ENCODE data around the gene SEZ6L.

Gene SEZ6L

DNA sequence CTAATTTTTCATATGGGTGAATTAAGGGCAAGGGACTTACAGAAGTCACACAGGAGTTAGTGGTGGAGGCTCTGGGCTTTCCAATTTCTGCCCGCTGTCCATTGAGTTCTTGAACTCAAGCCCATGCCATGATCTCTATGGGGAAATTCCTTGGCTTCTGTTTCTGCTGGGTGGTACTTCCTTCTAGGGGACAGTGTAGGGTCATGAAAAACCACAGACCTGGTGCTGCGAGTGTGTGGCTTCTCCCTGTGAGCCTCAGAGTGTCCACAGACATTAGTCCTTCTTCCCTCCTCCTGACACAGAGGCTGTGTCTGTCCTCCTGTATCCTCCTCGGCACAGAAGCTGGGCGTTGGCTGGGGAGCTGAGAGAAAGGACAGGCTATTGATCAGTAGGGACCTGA lies 6.3 kb upstream of the SEZ6L start:
- H3K4me3 ChIP-seq (ENCODE audit: insufficient read length, low read depth), result no peak overlapping the region
- TF ChIP-seq YY1 (IDR thresholded peaks at IDR 0.05; ENCODE audit: insufficient read depth, insufficient read length) (no peak), ZNF274 (IDR thresholded peaks at IDR 0.05; ENCODE audit: low read depth, low read length) (no peak), SUZ12 (IDR thresholded peaks at IDR 0.05; ENCODE audit: extremely low read depth, insufficient read depth, insufficient read length) (no peak)

DNA sequence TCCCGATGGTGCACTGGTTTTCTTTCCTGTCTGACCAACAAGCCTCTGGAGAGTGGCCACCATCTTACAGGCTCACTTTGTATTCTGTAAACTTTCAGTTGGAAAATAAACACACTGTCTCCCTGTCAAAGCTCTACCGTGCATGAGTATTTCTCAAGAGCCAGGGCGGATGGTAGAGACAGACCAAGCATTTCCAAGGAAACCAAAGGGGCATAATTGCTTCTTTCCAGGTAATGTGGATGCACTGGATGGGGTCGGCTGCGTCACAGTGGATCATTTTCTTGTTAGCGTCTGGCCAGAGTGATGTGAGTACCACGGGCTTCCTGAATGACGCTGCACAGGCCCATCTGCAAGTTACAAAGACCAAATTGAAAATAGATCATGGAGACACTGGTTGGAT lies 5.1 kb upstream of the SEZ6L start:
- Histone ChIP-seq H3K9me3 (ENCODE audit: insufficient read depth, low read length) (no peaks in the 10 kb centered on the region), H3K9ac (ENCODE audit: insufficient read length, low read depth) (no peak overlapping the region), H3K27me3 (ENCODE audit: insufficient read depth, insufficient read length) (peaks cover 21% of the 10 kb centered on the region), H3K4me3 (ENCODE audit: insufficient read length, low read depth) (no peak overlapping the region), H3K36me3 (ENCODE audit: insufficient read depth, insufficient read length, low read length) (no peaks in the 10 kb centered on the region), H3K4me1 (ENCODE audit: insufficient read depth, insufficient read length) (no peaks in the 10 kb centered on the region)
- DNase-seq (ENCODE audit: low read depth, low spot score), result no peak
- no peak for TF ChIP-seq ZNF274 (IDR thresholded peaks at IDR 0.05; ENCODE audit: low read depth, low read length)
- no peak for TF ChIP-seq SUZ12 (IDR thresholded peaks at IDR 0.05; ENCODE audit: extremely low read depth, insufficient read depth, insufficient read length)
- no peak for TF ChIP-seq YY1 (IDR thresholded peaks at IDR 0.05; ENCODE audit: insufficient read depth, insufficient read length)

More for the DNA sequence above, 6.3 kb upstream of the SEZ6L start:
- H3K4me1 ChIP-seq (ENCODE audit: insufficient read depth, insufficient read length), result no peaks in the 10 kb centered on the region
- peaks cover 13% of the 10 kb centered on the region for H3K27me3 ChIP-seq (ENCODE audit: insufficient read depth, insufficient read length)
- H3K9ac ChIP-seq (ENCODE audit: insufficient read length, low read depth), result no peak overlapping the region
- H3K36me3 ChIP-seq (ENCODE audit: insufficient read depth, insufficient read length, low read length), result no peaks in the 10 kb centered on the region
- H3K9me3 ChIP-seq (ENCODE audit: insufficient read depth, low read length), result peaks cover 6% of the 10 kb centered on the region; the same call in 1 of the 2 replicates
- no peak for DNase-seq (ENCODE audit: low read depth, low spot score)

DNA sequence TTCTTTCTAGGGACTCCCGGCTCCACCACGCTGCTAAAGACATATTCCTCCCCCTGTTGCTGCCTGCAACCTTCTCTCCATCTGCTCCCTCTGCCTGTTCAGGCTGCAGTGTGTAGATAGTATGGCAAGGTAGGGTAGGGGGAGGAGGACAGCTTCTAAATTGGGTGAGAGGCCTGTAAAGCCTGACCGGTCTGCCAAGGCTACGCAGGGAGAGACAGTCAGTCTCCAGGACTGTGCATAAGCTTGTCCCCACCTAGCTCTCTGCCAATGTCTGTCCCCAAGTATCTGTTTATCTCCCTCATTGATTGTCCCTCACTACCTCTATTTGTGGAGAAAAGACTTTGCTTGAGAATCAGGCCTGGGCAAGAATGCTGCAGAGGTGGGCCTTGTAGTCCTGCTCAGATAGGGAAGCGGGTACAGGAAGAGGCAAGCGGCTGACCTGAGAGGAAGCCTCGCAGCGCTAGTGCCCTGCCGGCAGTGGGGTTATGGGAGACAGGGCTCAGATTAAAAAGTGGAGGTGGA lies 871 bp upstream of the SEZ6L start:
- no peaks in the 10 kb centered on the region for H3K36me3 ChIP-seq (ENCODE audit: insufficient read depth, insufficient read length, low read length)
- no peaks in the 10 kb centered on the region for H3K4me1 ChIP-seq (ENCODE audit: insufficient read depth, insufficient read length)
- no peak for TF ChIP-seq YY1 (IDR thresholded peaks at IDR 0.05; ENCODE audit: insufficient read depth, insufficient read length)
- TF ChIP-seq SUZ12 (IDR thresholded peaks at IDR 0.05; ENCODE audit: extremely low read depth, insufficient read depth, insufficient read length), result no peak
- TF ChIP-seq ZNF274 (IDR thresholded peaks at IDR 0.05; ENCODE audit: low read depth, low read length), result no peak
- H3K9ac ChIP-seq (ENCODE audit: insufficient read length, low read depth), result no peak overlapping the region
- peak overlapping the region; percentile 49 for H3K4me3 ChIP-seq (ENCODE audit: insufficient read length, low read depth)
- H3K27me3 ChIP-seq (ENCODE audit: insufficient read depth, insufficient read length), result peaks cover 33% of the 10 kb centered on the region
- H3K9me3 ChIP-seq (ENCODE audit: insufficient read depth, low read length), result no peaks in the 10 kb centered on the region
- no peak for DNase-seq (ENCODE audit: low read depth, low spot score)

- Histone ChIP-seq H3K4me3 (ENCODE audit: insufficient read length, low read depth) (peak overlapping the region; percentile 49), H3K36me3 (ENCODE audit: insufficient read depth, insufficient read length, low read length) (no peaks in the 10 kb centered on the region), H3K9ac (ENCODE audit: insufficient read length, low read depth) (peak overlapping the region; percentile 64), H3K27me3 (ENCODE audit: insufficient read depth, insufficient read length) (peaks cover 33% of the 10 kb centered on the region), H3K9me3 (ENCODE audit: insufficient read depth, low read length) (no peaks in the 10 kb centered on the region), H3K4me1 (ENCODE audit: insufficient read depth, insufficient read length) (no peaks in the 10 kb centered on the region)
- TF ChIP-seq SUZ12 (IDR thresholded peaks at IDR 0.05; ENCODE audit: extremely low read depth, insufficient read depth, insufficient read length) (no peak), YY1 (IDR thresholded peaks at IDR 0.05; ENCODE audit: insufficient read depth, insufficient read length) (no peak), ZNF274 (IDR thresholded peaks at IDR 0.05; ENCODE audit: low read depth, low read length) (no peak)
- no peak for DNase-seq (ENCODE audit: low read depth, low spot score)
These were observed 335 bp upstream of the SEZ6L start for GRCh38 chr22:26168939-26169314.

DNA sequence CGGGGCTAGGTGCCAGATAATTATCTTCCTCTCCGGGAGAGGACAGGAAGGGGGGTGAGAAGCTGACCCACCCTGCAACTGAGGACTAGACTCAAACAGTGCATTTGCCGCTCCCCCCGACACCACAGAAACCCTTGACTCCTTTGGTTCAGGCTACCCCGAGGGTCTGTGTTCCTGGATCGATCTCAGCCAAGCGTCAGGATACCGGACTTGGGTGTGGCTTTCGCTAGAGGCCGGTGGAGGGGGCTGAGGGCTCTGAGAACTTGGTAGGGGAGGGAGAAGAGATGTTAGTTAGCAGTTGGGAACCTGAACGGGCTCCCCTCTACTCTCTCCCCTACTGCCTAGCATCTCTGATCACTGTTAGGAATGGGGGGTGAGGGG lies 840 bp downstream of the SEZ6L start:
- H3K9ac ChIP-seq (ENCODE audit: insufficient read length, low read depth), result peak overlapping the region; percentile 64
- H3K9me3 ChIP-seq (ENCODE audit: insufficient read depth, low read length), result no peaks in the 10 kb centered on the region
- no peak for DNase-seq (ENCODE audit: low read depth, low spot score)
- no peaks in the 10 kb centered on the region for H3K36me3 ChIP-seq (ENCODE audit: insufficient read depth, insufficient read length, low read length)
- no peak for TF ChIP-seq YY1 (IDR thresholded peaks at IDR 0.05; ENCODE audit: insufficient read depth, insufficient read length)
- TF ChIP-seq ZNF274 (IDR thresholded peaks at IDR 0.05; ENCODE audit: low read depth, low read length), result no peak
- no peak for TF ChIP-seq SUZ12 (IDR thresholded peaks at IDR 0.05; ENCODE audit: extremely low read depth, insufficient read depth, insufficient read length)
- H3K4me3 ChIP-seq (ENCODE audit: insufficient read length, low read depth), result peak overlapping the region; percentile 49
- no peaks in the 10 kb centered on the region for H3K4me1 ChIP-seq (ENCODE audit: insufficient read depth, insufficient read length)
- H3K27me3 ChIP-seq (ENCODE audit: insufficient read depth, insufficient read length), result peaks cover 33% of the 10 kb centered on the region

GRCh38 chr22:26170795-26171580 lies 1.7 kb downstream of the SEZ6L start:
- peak overlapping the region; percentile 1 for H3K4me3 ChIP-seq (ENCODE audit: insufficient read length, low read depth)
- no peak overlapping the region for H3K9ac ChIP-seq (ENCODE audit: insufficient read length, low read depth)
- no peak for TF ChIP-seq ZNF274 (IDR thresholded peaks at IDR 0.05; ENCODE audit: low read depth, low read length)
- TF ChIP-seq YY1 (IDR thresholded peaks at IDR 0.05; ENCODE audit: insufficient read depth, insufficient read length), result no peak
- no peak for TF ChIP-seq SUZ12 (IDR thresholded peaks at IDR 0.05; ENCODE audit: extremely low read depth, insufficient read depth, insufficient read length)
- no peaks in the 10 kb centered on the region for H3K36me3 ChIP-seq (ENCODE audit: insufficient read depth, insufficient read length, low read length)
- H3K4me1 ChIP-seq (ENCODE audit: insufficient read depth, insufficient read length), result no peaks in the 10 kb centered on the region
- no peak for DNase-seq (ENCODE audit: low read depth, low spot score)
- H3K27me3 ChIP-seq (ENCODE audit: insufficient read depth, insufficient read length), result peaks cover 33% of the 10 kb centered on the region
- no peaks in the 10 kb centered on the region for H3K9me3 ChIP-seq (ENCODE audit: insufficient read depth, low read length)

GRCh38 chr22:26172389-26172990 lies 3.2 kb downstream of the SEZ6L start:
- H3K27me3 ChIP-seq (ENCODE audit: insufficient read depth, insufficient read length), result peaks cover 29% of the 10 kb centered on the region
- H3K4me3 ChIP-seq (ENCODE audit: insufficient read length, low read depth), result no peak overlapping the region
- H3K36me3 ChIP-seq (ENCODE audit: insufficient read depth, insufficient read length, low read length), result no peaks in the 10 kb centered on the region
- TF ChIP-seq ZNF274 (IDR thresholded peaks at IDR 0.05; ENCODE audit: low read depth, low read length) (no peak), YY1 (IDR thresholded peaks at IDR 0.05; ENCODE audit: insufficient read depth, insufficient read length) (no peak), SUZ12 (IDR thresholded peaks at IDR 0.05; ENCODE audit: extremely low read depth, insufficient read depth, insufficient read length) (no peak)
- no peaks in the 10 kb centered on the region for H3K4me1 ChIP-seq (ENCODE audit: insufficient read depth, insufficient read length)
- no peaks in the 10 kb centered on the region for H3K9me3 ChIP-seq (ENCODE audit: insufficient read depth, low read length)
- no peak overlapping the region for H3K9ac ChIP-seq (ENCODE audit: insufficient read length, low read depth)
- DNase-seq (ENCODE audit: low read depth, low spot score), result no peak
